ENCODE data around the gene NTM.

DNA sequence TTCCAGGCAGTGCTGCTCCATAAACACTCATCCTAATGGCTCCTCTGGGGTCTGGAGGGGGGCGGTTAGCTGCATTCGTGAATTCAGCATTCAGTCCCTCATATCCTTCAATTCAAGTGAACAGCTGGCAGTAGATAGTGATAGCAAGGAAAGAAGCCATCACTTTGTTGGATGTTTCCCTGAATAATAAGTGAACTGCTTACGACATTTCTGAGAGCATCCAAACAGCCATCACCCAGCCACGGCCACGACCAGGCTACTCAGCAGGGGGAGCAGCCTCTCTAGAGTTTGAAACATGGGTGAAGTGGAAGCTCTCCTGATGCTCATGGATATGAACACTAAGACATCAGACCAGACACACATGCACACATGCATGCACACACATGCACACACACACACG, 163.6 kb downstream of the NTM start:
- TF ChIP-seq CTCF (IDR thresholded peaks at IDR 0.05) = no peak
- no peak for TF ChIP-seq EP300 (IDR thresholded peaks at IDR 0.05)
